GM12865 (cell line): Measurements from ENCODE around the gene RASEF.

Source experiments
- DNase-seq: peaks from one replicate; pipeline ENCODE4 v3.0.0; 2010; ENCODE audit warnings: low read depth
- H3K4me3 ChIP-seq: 2 replicates; pipeline ENCODE4 v1.5.1; 2011; ENCODE audit warnings: mild to moderate bottlenecking, low read depth, low read length, control low read depth
- CTCF ChIP-seq: IDR thresholded peaks from 2 replicates; pipeline ENCODE4 v1.5.1; 2011; ENCODE audit warnings: low read length, control low read depth, low read depth, inconsistent platforms; ENCODE audit not compliant: insufficient read depth; ENCODE audit errors: missing control alignments

Gene RASEF

GRCh38 chr9:83036043-83036442 is 26.9 kb downstream of the RASEF start:
- no peak overlapping the region for H3K4me3 ChIP-seq
- no peak for TF ChIP-seq CTCF
- DNase-seq = no peak

- DNase-seq = no peak
- no peak overlapping the region for H3K4me3 ChIP-seq
- no peak for TF ChIP-seq CTCF
These were observed 27.8 kb downstream of the RASEF start for GRCh38 chr9:83035143-83035542.

GRCh38 chr9:83034587-83034986 is 28.4 kb downstream of the RASEF start:
- no peak for TF ChIP-seq CTCF
- DNase-seq = no peak
- no peak overlapping the region for H3K4me3 ChIP-seq

- no peak for TF ChIP-seq CTCF
- H3K4me3 ChIP-seq = no peak overlapping the region
- DNase-seq = no peak
These were observed 28.9 kb downstream of the RASEF start for GRCh38 chr9:83034026-83034425.

- no peak overlapping the region for H3K4me3 ChIP-seq
- DNase-seq = no peak
- no peak for TF ChIP-seq CTCF
These were observed 30.8 kb downstream of the RASEF start for GRCh38 chr9:83032065-83032625.

- TF ChIP-seq CTCF = no peak
- DNase-seq = no peak
- no peak overlapping the region for H3K4me3 ChIP-seq
These were observed 32.4 kb downstream of the RASEF start for GRCh38 chr9:83030391-83031107.

GRCh38 chr9:83029531-83030137 is 33.3 kb downstream of the RASEF start:
- no peak for TF ChIP-seq CTCF
- DNase-seq = no peak
- H3K4me3 ChIP-seq = no peak overlapping the region
